CD14-positive monocyte (primary cell): ENCODE results near the gene CST4. TPM values are rescaled to one million over a fixed set of nuclear protein-coding genes. Genes with fewer than 3 reads are reported as not detected.

Experiments
- DNase-seq, 3 donors: peaks; one replicate each; pipeline ENCODE4 v3.0.0-alpha.2; 2011 to 2022
- H2AFZ ChIP-seq: 2 replicates; pipeline ENCODE4 v1.6.0; 2012; ENCODE audit warnings: mild to moderate bottlenecking, low read depth, low read length, inconsistent platforms; ENCODE audit not compliant: insufficient read depth, poor library complexity, severe bottlenecking
- H3K27ac ChIP-seq, 2 donors: 1 replicate in 1 of 2; 2 replicates in 1 of 2; pipeline ENCODE4 v1.5.1; 2012 to 2013; ENCODE audit warnings: low read length in 2 of 2, control low read depth in 1 of 2, inconsistent platforms in 1 of 2, low read depth in 1 of 2, mild to moderate bottlenecking in 1 of 2
- H3K27me3 ChIP-seq, 2 donors: one replicate each; pipeline versions ENCODE4 v1.6.0 to v1.6.1; 2011 to 2013; ENCODE audit warnings: low read length in 2 of 2; ENCODE audit not compliant: control insufficient read depth in 2 of 2, insufficient read depth in 2 of 2
- H3K36me3 ChIP-seq, 2 donors: replicated peaks in 1 of 2; 1 replicate in 1 of 2; 2 replicates in 1 of 2; pipeline versions ENCODE4 v1.5.1 to v1.6.1; 2012 to 2013; ENCODE audit warnings: low read length in 2 of 2, control low read depth in 1 of 2, inconsistent platforms in 1 of 2, mild to moderate bottlenecking in 1 of 2; ENCODE audit not compliant: insufficient read depth in 2 of 2, control insufficient read depth in 1 of 2
- H3K4me1 ChIP-seq, 2 donors: 1 replicate in 1 of 2; 2 replicates in 1 of 2; pipeline versions ENCODE4 v1.5.1 to v1.6.1; 2012 to 2013; ENCODE audit warnings: low read length in 2 of 2, control low read depth in 1 of 2, inconsistent platforms in 1 of 2, mild to moderate bottlenecking in 1 of 2, moderate library complexity in 1 of 2; ENCODE audit not compliant: insufficient read depth in 2 of 2, control insufficient read depth in 1 of 2
- H3K4me2 ChIP-seq: replicated peaks from 2 replicates; pipeline ENCODE3; 2012; ENCODE audit warnings: low read length, moderate library complexity, mild to moderate bottlenecking; ENCODE audit not compliant: poor library complexity, severe bottlenecking; ENCODE audit errors: extremely low read depth
- H3K4me3 ChIP-seq, 3 experiments: fragments of 200-600 bp in 1 of 3; sonication (generic) in 1 of 3; replicated peaks in 1 of 3; 1 replicate in 2 of 3; 2 replicates in 1 of 3; pipeline ENCODE4 v1.5.1; 2011 to 2013; ENCODE audit warnings: low read length in 3 of 3, mild to moderate bottlenecking in 3 of 3, control low read depth in 2 of 3, low read depth in 2 of 3, inconsistent platforms in 1 of 3, moderate library complexity in 1 of 3
- H3K79me2 ChIP-seq: 2 replicates; pipeline ENCODE4 v1.6.0; 2012; ENCODE audit warnings: mild to moderate bottlenecking, control low read depth, inconsistent platforms, low read length, moderate library complexity; ENCODE audit not compliant: insufficient read depth
- H3K9ac ChIP-seq: 2 replicates; pipeline ENCODE4 v1.6.0; 2017; ENCODE audit warnings: low read length, mild to moderate bottlenecking; ENCODE audit not compliant: insufficient read depth, poor library complexity, severe bottlenecking
- H3K9me3 ChIP-seq, 2 donors: replicated peaks in 1 of 2; 1 replicate in 1 of 2; 2 replicates in 1 of 2; pipeline versions ENCODE4 v1.5.1 to v1.6.1; 2012 to 2013; ENCODE audit warnings: low read length in 2 of 2, control low read depth in 1 of 2; ENCODE audit not compliant: control insufficient read depth in 1 of 2, insufficient read depth in 1 of 2
- H4K20me1 ChIP-seq: 2 replicates; pipeline ENCODE4 v1.6.0; 2012; ENCODE audit warnings: mild to moderate bottlenecking, low read length, control low read depth, moderate library complexity; ENCODE audit not compliant: insufficient read depth
- H3K27ac Mint-ChIP-seq, 7 donors: one replicate each; pipeline ENCODE4 v1.8.0; 2020; ENCODE audit warnings: mild to moderate bottlenecking in 7 of 7, mixed read lengths in 7 of 7, moderate library complexity in 6 of 7, inconsistent platforms in 2 of 7
- H3K27me3 Mint-ChIP-seq, 3 donors: one replicate each; pipeline ENCODE4 v1.8.0; 2021 to 2022; ENCODE audit warnings: low read depth in 3 of 3, mild to moderate bottlenecking in 3 of 3, mixed read lengths in 3 of 3, moderate library complexity in 3 of 3, inconsistent platforms in 1 of 3
- H3K36me3 Mint-ChIP-seq, 2 donors: one replicate each; pipeline ENCODE4 v1.8.0; 2020; ENCODE audit warnings: mixed read lengths in 2 of 2, inconsistent platforms in 1 of 2, mild to moderate bottlenecking in 1 of 2
- H3K4me1 Mint-ChIP-seq: one replicate; pipeline ENCODE4 v1.8.0; 2020; ENCODE audit warnings: mild to moderate bottlenecking, mixed read lengths
- H3K4me3 Mint-ChIP-seq, 2 donors: one replicate each; pipeline ENCODE4 v1.8.0; 2020; ENCODE audit warnings: mild to moderate bottlenecking in 2 of 2, mixed read lengths in 2 of 2, moderate library complexity in 1 of 2
- H3K9me3 Mint-ChIP-seq, 7 donors: one replicate each; pipeline ENCODE4 v1.8.0; 2020 to 2022; ENCODE audit warnings: mixed read lengths in 7 of 7, mild to moderate bottlenecking in 6 of 7, moderate library complexity in 6 of 7, inconsistent platforms in 2 of 7
- CTCF ChIP-seq: fragments of 200-600 bp; IDR thresholded peaks from one replicate; pipeline ENCODE4 v1.8.0; 2022; ENCODE audit warnings: antibody characterized with exemption, mild to moderate bottlenecking
- WGBS: methylation state at CpG from one replicate; pipeline ENCODE4 v1.1.5; 2013; ENCODE audit warnings: missing lambda C conversion rate; ENCODE audit not compliant: insufficient coverage; 5-methylcytosine and 5-hydroxymethylcytosine counted together
- intact Hi-C, 2 donors: fragments of 100-400 bp; cut with micrococcal nuclease; formaldehyde crosslinking; loops; one replicate each; pipeline versions ENCODE4 v1.15.0 to v1.15.1; 2023
- polyA plus RNA-seq, 3 donors: library from polyadenylated mRNA; depleted of rRNA in 1 of 3; unstranded in 2 of 3; stranded (reverse) in 1 of 3; fragments of 300-500 nt in 2 of 3; fragments of >200 nt in 1 of 3; fragmentation: Illumina TruSeq in 2 of 3; gene quantifications; 1 replicate in 2 of 3; 2 replicates in 1 of 3; pipeline ENCODE4 v1.2.3, GENCODE V29; 2012 to 2021

CST4 gene
- polyA plus RNA-seq, 3 donors: not detected

DNA sequence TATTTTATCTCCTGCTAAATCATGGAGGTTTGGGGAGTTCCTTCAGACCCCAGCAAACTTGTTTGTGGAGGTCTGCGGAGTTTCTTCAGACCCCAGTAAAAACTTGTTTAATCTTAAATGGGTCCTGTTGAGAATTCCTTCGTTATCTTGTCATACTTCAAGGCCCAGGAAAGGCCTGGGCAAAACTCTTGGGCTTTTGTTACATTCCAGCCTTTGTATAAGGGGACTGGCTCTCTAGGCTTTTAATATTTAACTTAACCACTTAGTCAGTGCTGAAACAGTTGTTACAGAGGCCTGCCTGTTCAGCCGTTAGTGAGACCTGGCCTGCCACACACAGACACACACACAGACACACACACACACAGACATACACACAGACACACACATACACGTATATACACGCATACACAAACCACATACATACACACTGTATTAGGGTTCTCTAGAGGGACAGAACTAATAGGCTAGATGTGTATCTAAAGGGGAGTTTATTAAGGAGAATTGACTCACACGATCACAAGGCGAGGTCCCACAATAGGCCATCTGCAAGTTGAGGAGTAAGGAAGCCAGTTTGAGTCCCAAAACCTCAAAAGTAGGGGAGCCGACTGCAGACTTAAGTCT, 29.7 kb downstream of the CST4 start:
- no peaks in the 10 kb centered on the region for H4K20me1 ChIP-seq
- peaks cover 40 to 46% of the 10 kb centered on the region in 2 donors for H3K4me1 ChIP-seq
- Mint-ChIP-seq H3K4me1 (peaks cover 49% of the 10 kb centered on the region), H3K36me3 (no peaks in the 10 kb centered on the region), H3K9me3 (no peaks in the 10 kb centered on the region), H3K4me3 (no peak overlapping the region), H3K27ac (peak overlapping the region in 1 of 7 donors; percentile 18), H3K27me3 (peaks cover 0 to 2% (median 2%) of the 10 kb centered on the region in 3 donors)
- H3K27me3 ChIP-seq: no peaks in the 10 kb centered on the region
- H3K79me2 ChIP-seq: no peaks in the 10 kb centered on the region
- no peaks in the 10 kb centered on the region for H3K9me3 ChIP-seq
- DNase-seq: no peak
- H3K9ac ChIP-seq: no peak overlapping the region
- H2AFZ ChIP-seq: no peak overlapping the region
- intact Hi-C loops: no loop called here
- no peak for TF ChIP-seq CTCF
- WGBS: 95% methylated on average over 4 of the region's 8 CpGs
- no peak overlapping the region for H3K4me3 ChIP-seq
- no peaks in the 10 kb centered on the region for H3K36me3 ChIP-seq
- H3K27ac ChIP-seq: no peak overlapping the region
- no peak overlapping the region for H3K4me2 ChIP-seq

GRCh38 chr20:23658336-23658735, 30.5 kb downstream of the CST4 start:
- Mint-ChIP-seq H3K27me3 (peaks cover 0 to 3% (median 0%) of the 10 kb centered on the region in 3 donors), H3K36me3 (peaks cover 0 to 3% of the 10 kb centered on the region in 2 donors), H3K4me3 (no peak overlapping the region), H3K27ac (no peak overlapping the region), H3K4me1 (peaks cover 57% of the 10 kb centered on the region), H3K9me3 (no peaks in the 10 kb centered on the region)
- Histone ChIP-seq H3K27ac (no peak overlapping the region), H3K9me3 (no peaks in the 10 kb centered on the region), H3K4me3 (no peak overlapping the region), H3K4me1 (peaks cover 48 to 53% of the 10 kb centered on the region in 2 donors), H3K4me2 (no peak overlapping the region), H3K36me3 (no peaks in the 10 kb centered on the region), H3K9ac (no peak overlapping the region), H2AFZ (no peak overlapping the region), H3K27me3 (no peaks in the 10 kb centered on the region), H3K79me2 (no peaks in the 10 kb centered on the region), H4K20me1 (no peaks in the 10 kb centered on the region)
- intact Hi-C loops: no loop called here
- no peak for DNase-seq
- TF ChIP-seq CTCF: no peak
- WGBS: no CpG with 5 or more reads among the region's 2 CpGs
